Fibroblast of the conjunctiva (primary cell): ENCODE measurements around the gene CACNG6.

Experiments
- DNase-seq: peaks from one replicate; pipeline ENCODE4 v3.0.0-alpha.2; 2010; ENCODE audit warnings: low read depth

Gene CACNG6

GRCh38 chr19:54045771-54046170, 54.3 kb downstream of the CACNG6 start:
- no peak for DNase-seq

GRCh38 chr19:54047616-54048015, 56.2 kb downstream of the CACNG6 start:
- DNase-seq = no peak
